Ishikawa (cell line): Measurements from ENCODE around the gene DCAKD.

Source experiments
- CEBPB ChIP-seq: IDR thresholded peaks from 2 replicates; pipeline ENCODE4 v1.6.1; 2012
- CREB1 ChIP-seq: IDR thresholded peaks from 2 replicates; pipeline ENCODE4 v1.6.1; 2012; ENCODE audit warnings: low read depth
- EGR1 ChIP-seq: IDR thresholded peaks from 2 replicates; pipeline ENCODE4 v1.6.1; 2012
- EP300 ChIP-seq: IDR thresholded peaks from 2 replicates; pipeline ENCODE4 v1.6.1; 2012; ENCODE audit warnings: borderline replicate concordance
- FOXM1 ChIP-seq: IDR thresholded peaks from 2 replicates; pipeline ENCODE4 v1.6.1; 2012; ENCODE audit warnings: low read depth, borderline replicate concordance
- NFIC ChIP-seq: IDR thresholded peaks from 2 replicates; pipeline ENCODE4 v1.6.1; 2012
- RAD21 ChIP-seq: IDR thresholded peaks from 2 replicates; pipeline ENCODE4 v1.6.1; 2012; ENCODE audit warnings: low read depth
- TAF1 ChIP-seq: IDR thresholded peaks from 2 replicates; pipeline ENCODE4 v1.6.1; 2012; ENCODE audit warnings: low read depth, mild to moderate bottlenecking
- TCF12 ChIP-seq: IDR thresholded peaks from 2 replicates; pipeline ENCODE4 v1.6.1; 2012; ENCODE audit warnings: low read depth
- TEAD4 ChIP-seq: IDR thresholded peaks from 2 replicates; pipeline ENCODE4 v1.6.1; 2012
- YY1 ChIP-seq: IDR thresholded peaks from 2 replicates; pipeline ENCODE4 v1.6.1; 2012; ENCODE audit warnings: low read depth
- ZBTB7A ChIP-seq: IDR thresholded peaks from 2 replicates; pipeline ENCODE4 v1.6.1; 2012; ENCODE audit warnings: low read depth
- TF ChIP-seq, protein P1 (sequence below): IDR thresholded peaks from 2 replicates; pipeline ENCODE4 v1.6.1; 2012; ENCODE audit warnings: low read depth, mild to moderate bottlenecking
- TF ChIP-seq, protein P2 (sequence below): IDR thresholded peaks from 2 replicates; pipeline ENCODE4 v1.6.1; 2012
- TF ChIP-seq, protein P3 (sequence below): IDR thresholded peaks from 2 replicates; pipeline ENCODE4 v1.6.1; 2012

Gene DCAKD

DNA sequence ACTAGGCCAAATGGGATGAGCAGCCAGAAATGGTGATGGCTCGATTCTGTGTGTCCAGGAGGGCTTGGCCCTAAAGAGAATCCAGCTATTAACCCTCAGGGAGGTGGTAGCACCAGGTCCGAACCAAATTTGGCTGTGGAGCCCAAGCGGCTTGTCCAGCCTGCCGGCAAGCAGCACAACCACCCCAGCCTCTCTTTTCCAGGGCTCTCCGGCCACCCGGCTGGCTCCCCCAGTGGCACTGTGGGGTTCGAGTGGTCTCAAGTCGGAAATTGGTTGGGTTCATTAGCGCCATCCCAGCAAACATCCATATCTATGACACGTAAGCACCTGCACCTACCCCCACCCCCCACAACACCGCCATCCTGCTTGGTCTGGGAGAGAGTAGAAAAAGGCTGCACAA, 45.5 kb upstream of the DCAKD start:
- TF ChIP-seq NFIC (no peak), TCF12 (no peak), ZBTB7A (no peak), EP300 (no peak), CEBPB (no peak), TAF1 (no peak)

DNA sequence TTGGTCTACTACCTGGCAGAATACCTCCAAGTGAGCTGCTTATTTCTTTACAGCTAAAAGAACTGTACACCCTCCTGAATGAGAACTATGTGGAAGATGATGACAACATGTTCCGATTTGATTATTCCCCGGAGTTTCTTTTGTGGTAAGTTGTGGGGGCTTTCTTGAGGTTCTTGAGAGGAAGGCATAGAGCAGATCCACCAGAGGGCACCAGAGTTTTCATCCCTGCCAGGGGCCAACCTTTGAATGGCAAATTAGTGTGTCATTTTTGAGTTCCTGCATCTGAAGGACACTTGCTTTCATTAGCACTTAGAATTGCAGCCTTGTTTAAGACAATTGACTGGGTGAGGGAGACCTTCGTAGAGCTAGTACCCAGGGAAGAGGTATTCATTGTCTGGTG, 44.7 kb upstream of the DCAKD start:
- peak; percentile 9; the same call in 1 of the 2 replicates for TF ChIP-seq RAD21
- TF ChIP-seq YY1: no peak

DNA sequence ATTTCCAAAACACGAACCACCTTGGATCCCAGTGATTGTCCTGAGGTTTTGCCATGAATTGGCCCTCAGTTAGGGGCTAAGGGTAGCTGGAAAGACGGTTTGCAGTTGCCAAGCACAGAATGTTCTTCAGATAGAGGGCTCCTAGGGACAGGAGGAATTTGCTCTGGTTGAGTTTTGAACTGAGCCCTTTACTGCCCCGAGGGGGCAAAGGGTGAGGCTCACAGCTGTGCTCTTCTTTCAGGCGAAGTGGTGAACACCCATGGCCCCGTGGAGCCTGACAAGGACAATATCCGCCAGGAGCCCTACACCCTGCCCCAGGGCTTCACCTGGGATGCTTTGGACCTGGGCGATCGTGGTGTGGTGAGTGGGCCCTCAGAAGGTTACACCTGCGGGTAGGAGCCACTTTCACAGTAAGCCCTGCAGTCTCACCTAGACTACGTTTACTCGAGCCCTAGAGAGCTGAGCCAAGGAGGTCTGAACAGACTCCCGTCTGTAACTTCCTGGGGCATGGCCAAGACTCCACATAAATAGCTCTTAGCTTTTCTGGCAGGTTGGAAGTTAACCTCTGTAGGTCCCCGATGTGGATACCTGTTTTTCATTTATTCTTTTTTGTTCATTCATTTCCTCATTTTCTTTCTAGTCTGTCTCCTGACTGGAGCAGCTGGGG, 42.1 kb upstream of the DCAKD start:
- TF ChIP-seq EP300 (no peak), TCF12 (no peak), TAF1 (no peak), CREB1 (no peak), TEAD4 (no peak)
- TF ChIP-seq, protein P1, sequence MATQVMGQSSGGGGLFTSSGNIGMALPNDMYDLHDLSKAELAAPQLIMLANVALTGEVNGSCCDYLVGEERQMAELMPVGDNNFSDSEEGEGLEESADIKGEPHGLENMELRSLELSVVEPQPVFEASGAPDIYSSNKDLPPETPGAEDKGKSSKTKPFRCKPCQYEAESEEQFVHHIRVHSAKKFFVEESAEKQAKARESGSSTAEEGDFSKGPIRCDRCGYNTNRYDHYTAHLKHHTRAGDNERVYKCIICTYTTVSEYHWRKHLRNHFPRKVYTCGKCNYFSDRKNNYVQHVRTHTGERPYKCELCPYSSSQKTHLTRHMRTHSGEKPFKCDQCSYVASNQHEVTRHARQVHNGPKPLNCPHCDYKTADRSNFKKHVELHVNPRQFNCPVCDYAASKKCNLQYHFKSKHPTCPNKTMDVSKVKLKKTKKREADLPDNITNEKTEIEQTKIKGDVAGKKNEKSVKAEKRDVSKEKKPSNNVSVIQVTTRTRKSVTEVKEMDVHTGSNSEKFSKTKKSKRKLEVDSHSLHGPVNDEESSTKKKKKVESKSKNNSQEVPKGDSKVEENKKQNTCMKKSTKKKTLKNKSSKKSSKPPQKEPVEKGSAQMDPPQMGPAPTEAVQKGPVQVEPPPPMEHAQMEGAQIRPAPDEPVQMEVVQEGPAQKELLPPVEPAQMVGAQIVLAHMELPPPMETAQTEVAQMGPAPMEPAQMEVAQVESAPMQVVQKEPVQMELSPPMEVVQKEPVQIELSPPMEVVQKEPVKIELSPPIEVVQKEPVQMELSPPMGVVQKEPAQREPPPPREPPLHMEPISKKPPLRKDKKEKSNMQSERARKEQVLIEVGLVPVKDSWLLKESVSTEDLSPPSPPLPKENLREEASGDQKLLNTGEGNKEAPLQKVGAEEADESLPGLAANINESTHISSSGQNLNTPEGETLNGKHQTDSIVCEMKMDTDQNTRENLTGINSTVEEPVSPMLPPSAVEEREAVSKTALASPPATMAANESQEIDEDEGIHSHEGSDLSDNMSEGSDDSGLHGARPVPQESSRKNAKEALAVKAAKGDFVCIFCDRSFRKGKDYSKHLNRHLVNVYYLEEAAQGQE: no peak

DNA sequence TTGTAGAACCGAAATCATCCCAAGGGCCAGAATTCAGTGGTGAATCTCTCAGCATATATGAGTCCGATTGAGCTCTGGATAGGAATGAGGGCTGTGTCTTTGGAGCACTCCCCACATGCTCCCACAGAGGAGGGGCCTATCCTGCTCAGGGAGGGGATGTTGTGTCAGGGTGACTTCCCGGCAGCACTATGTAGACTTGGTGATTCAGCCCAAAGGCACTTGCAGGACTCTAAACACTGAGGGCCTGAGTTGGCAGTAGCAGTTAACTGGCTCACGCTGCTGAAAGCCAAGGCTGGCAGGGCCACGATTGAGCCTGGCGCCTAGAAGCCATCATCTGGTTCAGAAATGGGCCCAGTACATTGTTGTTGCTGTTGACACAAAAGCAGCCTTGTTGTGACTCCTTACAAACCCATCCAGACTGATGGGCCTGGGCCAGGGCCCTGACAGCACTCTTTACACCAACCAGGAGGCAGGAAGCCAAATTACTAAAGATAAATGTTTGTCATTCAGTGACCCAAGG, 41.5 kb upstream of the DCAKD start:
- TF ChIP-seq, protein P2, sequence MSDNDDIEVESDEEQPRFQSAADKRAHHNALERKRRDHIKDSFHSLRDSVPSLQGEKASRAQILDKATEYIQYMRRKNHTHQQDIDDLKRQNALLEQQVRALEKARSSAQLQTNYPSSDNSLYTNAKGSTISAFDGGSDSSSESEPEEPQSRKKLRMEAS: 0 out of 2 replicates have a peak, but pooled peaks have one; percentile 45
- TF ChIP-seq EGR1 (no peak), TEAD4 (0 out of 2 replicates have a peak, but pooled peaks have one; percentile 14)

DNA sequence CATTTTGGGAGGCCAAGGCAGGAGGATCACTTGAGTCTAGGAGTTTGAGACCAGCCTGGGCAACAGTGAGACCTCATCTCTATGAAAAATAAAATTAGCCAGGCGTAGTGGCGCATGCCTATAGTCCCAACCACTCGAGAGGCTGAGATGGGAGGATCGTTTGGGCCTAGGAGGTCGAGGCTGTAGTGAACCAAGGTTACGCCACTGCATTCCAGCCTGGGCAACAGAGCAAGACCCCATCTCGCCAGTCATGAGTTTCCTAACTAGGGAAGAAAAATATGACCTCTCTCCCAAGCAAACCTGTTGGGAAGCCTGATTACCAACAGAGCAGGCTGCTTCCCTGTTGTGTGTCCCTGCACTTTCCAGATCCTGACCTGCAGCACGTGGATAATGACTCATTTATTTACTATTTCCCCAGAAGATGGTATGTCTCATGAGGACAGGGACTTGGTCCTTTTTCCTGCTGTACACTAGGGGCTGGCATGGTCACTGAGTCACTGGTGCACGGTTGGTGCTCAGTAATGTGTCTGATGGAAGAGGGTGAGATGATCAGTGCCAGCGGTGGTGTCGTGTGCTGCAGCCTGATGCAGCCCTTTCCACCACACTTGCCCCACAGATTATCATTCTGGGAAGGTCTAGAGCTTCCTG, 40.5 kb upstream of the DCAKD start:
- TF ChIP-seq, protein P1: no peak
- no peak for TF ChIP-seq CEBPB
- TF ChIP-seq FOXM1: no peak
- no peak for TF ChIP-seq YY1
- no peak for TF ChIP-seq TAF1
- no peak for TF ChIP-seq RAD21
- TF ChIP-seq CREB1: no peak
- no peak for TF ChIP-seq ZBTB7A
- TF ChIP-seq NFIC: no peak
- no peak for TF ChIP-seq TCF12
- no peak for TF ChIP-seq TEAD4
- TF ChIP-seq EGR1: no peak
- TF ChIP-seq, protein P2: no peak
- TF ChIP-seq, protein P3, sequence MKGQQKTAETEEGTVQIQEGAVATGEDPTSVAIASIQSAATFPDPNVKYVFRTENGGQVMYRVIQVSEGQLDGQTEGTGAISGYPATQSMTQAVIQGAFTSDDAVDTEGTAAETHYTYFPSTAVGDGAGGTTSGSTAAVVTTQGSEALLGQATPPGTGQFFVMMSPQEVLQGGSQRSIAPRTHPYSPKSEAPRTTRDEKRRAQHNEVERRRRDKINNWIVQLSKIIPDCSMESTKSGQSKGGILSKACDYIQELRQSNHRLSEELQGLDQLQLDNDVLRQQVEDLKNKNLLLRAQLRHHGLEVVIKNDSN: no peak
- TF ChIP-seq EP300: no peak

DNA sequence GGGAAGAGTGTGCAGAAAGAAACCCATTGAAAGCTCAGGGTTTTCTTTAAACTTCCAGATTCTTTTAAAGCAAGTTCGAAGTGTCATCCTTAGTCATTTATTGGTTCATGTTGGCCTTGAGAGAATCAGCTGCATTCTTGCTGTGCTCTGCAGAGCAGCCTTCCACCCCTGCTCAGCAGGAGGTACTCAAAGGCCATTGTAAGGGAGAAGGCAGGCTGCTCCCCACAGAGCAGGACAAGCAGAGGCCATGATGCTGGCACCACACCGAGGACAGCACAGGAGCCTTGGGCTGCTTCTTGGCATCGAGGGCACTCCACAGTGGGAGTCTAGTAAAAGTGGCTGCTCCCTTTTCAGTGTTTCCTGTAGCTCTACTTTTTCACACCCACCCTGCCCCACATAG, 39.3 kb upstream of the DCAKD start:
- peak; percentile 60; the same call in 1 of the 2 replicates for TF ChIP-seq EP300
- TF ChIP-seq RAD21: no peak
- peak; percentile 73 for TF ChIP-seq NFIC
- TF ChIP-seq TCF12: 0 out of 2 replicates have a peak, but pooled peaks have one; percentile 32
- no peak for TF ChIP-seq TAF1
- TF ChIP-seq FOXM1: no peak; the same call in 1 of the 2 replicates
- TF ChIP-seq, protein P1: no peak
- TF ChIP-seq, protein P2: peak; percentile 85
- no peak for TF ChIP-seq CEBPB
- TF ChIP-seq ZBTB7A: no peak
- TF ChIP-seq TEAD4: peak; percentile 83
- no peak for TF ChIP-seq CREB1
- no peak for TF ChIP-seq EGR1
- peak; percentile 83 for TF ChIP-seq YY1
- TF ChIP-seq, protein P3: 0 out of 2 replicates have a peak, but pooled peaks have one; percentile 26
